ENCODE results near the gene SMIM32. TPM values are rescaled to one million over a fixed set of nuclear protein-coding genes. Genes with fewer than 3 reads are reported as not detected.

Gene SMIM32
- total RNA-seq, 2 experiments from 2014 or later = not detected

DNA sequence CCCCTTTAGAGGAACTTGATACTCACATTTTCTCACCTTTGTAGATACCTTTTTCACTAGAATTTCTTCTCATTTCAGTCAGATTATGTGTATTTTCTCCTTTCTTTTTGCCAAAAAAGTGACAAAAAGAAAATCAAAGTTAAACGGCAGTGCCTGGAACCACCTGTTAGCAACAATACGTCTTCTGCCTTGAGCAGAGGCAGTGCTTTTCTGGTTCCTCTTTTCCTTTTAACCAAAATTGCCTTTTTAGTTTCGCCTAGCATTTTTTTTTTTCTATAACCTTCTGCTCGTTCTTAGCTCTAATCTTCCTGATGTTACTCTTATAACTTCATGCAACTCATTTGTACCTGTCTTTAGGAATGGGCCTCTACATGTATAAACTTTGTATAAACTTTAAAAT is 26.1 kb downstream of the SMIM32 start:
- Mint-ChIP-seq H3K9me3 (ENCODE audit: insufficient read depth) (no peaks in the 10 kb centered on the region), H3K36me3 (ENCODE audit: low read depth) (peaks cover 22% of the 10 kb centered on the region), H3K27me3 (ENCODE audit: low read depth) (no peaks in the 10 kb centered on the region), H3K4me1 (ENCODE audit: low read depth) (no peaks in the 10 kb centered on the region), H3K27ac (no peak overlapping the region), H3K4me3 (no peak overlapping the region)
- ATAC-seq = no peak
- DNase-seq = no peak
- ChIA-PET POLR2A (no interaction called here), CTCF (no interaction called here)

DNA sequence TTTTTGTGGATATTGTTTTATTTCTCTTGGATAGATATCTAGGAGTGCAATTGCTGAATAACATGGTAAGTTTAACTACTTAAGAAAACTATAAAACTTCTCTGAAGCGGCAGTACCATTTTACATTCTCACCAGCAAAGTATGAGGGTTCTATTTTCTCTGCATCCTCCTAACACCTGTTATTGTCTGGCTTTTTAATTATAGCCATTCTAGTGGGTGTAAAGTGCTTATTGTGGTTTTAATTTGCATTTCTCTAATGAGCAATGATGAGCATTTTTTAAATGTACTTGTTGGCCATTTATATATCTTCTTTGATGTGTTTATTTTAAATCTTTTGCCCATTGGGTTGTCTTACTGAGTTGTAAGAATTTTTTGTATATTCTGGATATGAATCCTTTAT is 28.7 kb downstream of the SMIM32 start:
- ATAC-seq = no peak
- Mint-ChIP-seq H3K36me3 (ENCODE audit: low read depth) (peaks cover 21% of the 10 kb centered on the region), H3K27ac (no peak overlapping the region), H3K4me3 (no peak overlapping the region), H3K9me3 (ENCODE audit: insufficient read depth) (no peaks in the 10 kb centered on the region), H3K4me1 (ENCODE audit: low read depth) (no peaks in the 10 kb centered on the region), H3K27me3 (ENCODE audit: low read depth) (no peaks in the 10 kb centered on the region)
- ChIA-PET CTCF (interaction anchor here (1.0 kb wide), 1 partner anchor 21 kb away, joined by 3 read pairs; no protein-coding TSS in a partner anchor), POLR2A (no interaction called here)
- no peak for DNase-seq

- Mint-ChIP-seq H3K4me1 (ENCODE audit: low read depth) (no peaks in the 10 kb centered on the region), H3K36me3 (ENCODE audit: low read depth) (peaks cover 14% of the 10 kb centered on the region), H3K9me3 (ENCODE audit: insufficient read depth) (no peaks in the 10 kb centered on the region), H3K27me3 (ENCODE audit: low read depth) (no peaks in the 10 kb centered on the region), H3K27ac (no peak overlapping the region), H3K4me3 (no peak overlapping the region)
- ChIA-PET POLR2A (no interaction called here), CTCF (interaction anchor here (1.3 to 1.6 kb wide), 2 partner anchors 11 to 30 kb away, joined by 4 to 5 read pairs; partner anchors contain the start of gene SMAD5)
- ATAC-seq (no peak), DNase-seq (no peak)
These were observed 31.0 kb downstream of the SMIM32 start for GRCh38 chr5:136162008-136162407.

DNA sequence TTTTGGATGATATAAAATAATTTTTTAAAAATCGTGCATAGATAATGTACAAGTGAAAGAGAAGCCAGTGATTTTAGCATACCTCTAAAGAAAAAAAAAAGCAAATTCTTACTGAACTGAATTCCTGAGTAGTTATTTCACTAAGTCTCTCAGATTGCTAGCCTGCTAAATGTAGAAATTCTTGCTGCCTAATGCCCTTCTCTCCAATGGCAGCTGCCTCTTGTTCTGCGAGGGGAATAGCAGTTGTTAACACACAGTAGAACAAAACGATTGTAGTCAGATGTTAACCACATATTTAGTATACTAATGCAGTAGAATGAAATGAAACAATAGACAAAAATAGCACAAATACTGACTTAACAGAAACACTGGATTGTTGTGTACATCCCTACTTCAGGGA is 33.5 kb downstream of the SMIM32 start:
- no peak overlapping the region for H3K4me3 Mint-ChIP-seq
- H3K27ac Mint-ChIP-seq = no peak overlapping the region
- no peaks in the 10 kb centered on the region for H3K27me3 Mint-ChIP-seq (ENCODE audit: low read depth)
- ChIA-PET POLR2A (no interaction called here), CTCF (no interaction called here)
- H3K36me3 Mint-ChIP-seq (ENCODE audit: low read depth) = peaks cover 18% of the 10 kb centered on the region
- no peak for DNase-seq
- H3K9me3 Mint-ChIP-seq (ENCODE audit: insufficient read depth) = no peaks in the 10 kb centered on the region
- no peaks in the 10 kb centered on the region for H3K4me1 Mint-ChIP-seq (ENCODE audit: low read depth)
- no peak for ATAC-seq

- H3K27ac Mint-ChIP-seq = no peak overlapping the region
- ATAC-seq (no peak), DNase-seq (no peak)
- H3K9me3 Mint-ChIP-seq (ENCODE audit: insufficient read depth) = no peaks in the 10 kb centered on the region
- H3K4me1 Mint-ChIP-seq (ENCODE audit: low read depth) = no peaks in the 10 kb centered on the region
- ChIA-PET CTCF (no interaction called here), POLR2A (no interaction called here)
- H3K27me3 Mint-ChIP-seq (ENCODE audit: low read depth) = no peaks in the 10 kb centered on the region
- H3K36me3 Mint-ChIP-seq (ENCODE audit: low read depth) = peaks cover 24% of the 10 kb centered on the region
- no peak overlapping the region for H3K4me3 Mint-ChIP-seq
These were observed 35.4 kb downstream of the SMIM32 start for GRCh38 chr5:136157514-136157913.

GRCh38 chr5:136155761-136156160 is 37.2 kb downstream of the SMIM32 start:
- no peak for DNase-seq
- H3K36me3 Mint-ChIP-seq (ENCODE audit: low read depth) = peaks cover 23% of the 10 kb centered on the region
- ATAC-seq = no peak
- CTCF ChIA-PET = interaction anchor here (1.9 kb wide), 1 partner anchor 18 kb away, joined by 6 read pairs; no protein-coding TSS in a partner anchor
- H3K9me3 Mint-ChIP-seq (ENCODE audit: insufficient read depth) = no peaks in the 10 kb centered on the region
- H3K27me3 Mint-ChIP-seq (ENCODE audit: low read depth) = no peaks in the 10 kb centered on the region
- H3K4me3 Mint-ChIP-seq = no peak overlapping the region
- H3K27ac Mint-ChIP-seq = no peak overlapping the region
- H3K4me1 Mint-ChIP-seq (ENCODE audit: low read depth) = no peaks in the 10 kb centered on the region
- POLR2A ChIA-PET = interaction anchor here (1.5 kb wide), 1 partner anchor 23 kb away, joined by 5 read pairs; the partner anchor contains the start of gene SMAD5

GRCh38 chr5:136155078-136155477 is 37.9 kb downstream of the SMIM32 start:
- no peaks in the 10 kb centered on the region for H3K9me3 Mint-ChIP-seq (ENCODE audit: insufficient read depth)
- ChIA-PET CTCF (no interaction called here), POLR2A (no interaction called here)
- H3K27me3 Mint-ChIP-seq (ENCODE audit: low read depth) = no peaks in the 10 kb centered on the region
- no peaks in the 10 kb centered on the region for H3K4me1 Mint-ChIP-seq (ENCODE audit: low read depth)
- ATAC-seq = no peak
- H3K27ac Mint-ChIP-seq = no peak overlapping the region
- H3K4me3 Mint-ChIP-seq = no peak overlapping the region
- H3K36me3 Mint-ChIP-seq (ENCODE audit: low read depth) = peaks cover 22% of the 10 kb centered on the region
- no peak for DNase-seq

- Mint-ChIP-seq H3K36me3 (ENCODE audit: low read depth) (peaks cover 22% of the 10 kb centered on the region), H3K4me1 (ENCODE audit: low read depth) (no peaks in the 10 kb centered on the region), H3K27me3 (ENCODE audit: low read depth) (no peaks in the 10 kb centered on the region), H3K9me3 (ENCODE audit: insufficient read depth) (no peaks in the 10 kb centered on the region), H3K27ac (no peak overlapping the region), H3K4me3 (no peak overlapping the region)
- no peak for ATAC-seq
- DNase-seq = no peak
- POLR2A ChIA-PET = no interaction called here
- CTCF ChIA-PET = no interaction called here
These were observed 39.3 kb downstream of the SMIM32 start for GRCh38 chr5:136153581-136154236.

DNA sequence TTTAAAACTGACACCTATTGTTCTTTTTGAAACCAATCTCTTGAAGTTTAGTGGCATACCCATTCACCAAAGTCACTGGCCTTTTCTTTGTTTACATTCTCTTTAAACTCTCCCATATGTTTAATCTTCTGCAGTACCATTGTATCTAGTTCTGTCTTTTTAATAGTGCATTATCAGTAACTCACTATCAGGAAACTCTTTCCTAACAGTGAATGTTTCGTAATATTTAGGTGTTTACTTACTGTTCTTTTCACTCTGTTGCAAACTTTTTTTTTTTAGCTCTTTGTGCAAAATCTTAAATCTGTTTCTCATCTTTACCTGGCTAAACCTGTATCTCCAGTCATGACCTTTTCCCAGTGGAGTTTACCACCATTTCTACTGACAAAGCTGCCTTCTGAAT is 43.1 kb downstream of the SMIM32 start:
- no peak overlapping the region for H3K27ac Mint-ChIP-seq
- ChIA-PET CTCF (no interaction called here), POLR2A (no interaction called here)
- H3K4me1 Mint-ChIP-seq (ENCODE audit: low read depth) = no peaks in the 10 kb centered on the region
- DNase-seq = no peak
- H3K27me3 Mint-ChIP-seq (ENCODE audit: low read depth) = no peaks in the 10 kb centered on the region
- no peak for ATAC-seq
- H3K4me3 Mint-ChIP-seq = no peak overlapping the region
- peaks cover 13% of the 10 kb centered on the region for H3K36me3 Mint-ChIP-seq (ENCODE audit: low read depth)
- H3K9me3 Mint-ChIP-seq (ENCODE audit: insufficient read depth) = no peaks in the 10 kb centered on the region

DNA sequence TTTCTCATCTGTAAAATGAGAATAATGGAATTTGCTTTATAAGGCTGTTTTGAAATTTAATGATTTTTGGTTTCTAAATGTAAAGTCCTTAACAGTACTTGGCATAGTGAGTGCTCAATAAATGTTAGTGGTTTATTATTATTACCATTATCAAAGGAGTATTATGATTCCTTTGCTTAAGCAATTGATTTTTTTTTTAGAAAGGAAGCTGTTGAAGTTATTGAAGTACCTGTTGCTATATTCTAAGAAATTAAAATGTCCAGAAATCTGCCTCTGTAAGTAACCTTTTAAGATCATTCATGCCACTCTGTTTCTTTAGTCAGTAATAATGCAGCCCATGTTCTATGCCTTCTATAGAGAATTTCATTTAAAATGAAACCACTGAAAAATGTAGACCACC is 45.3 kb downstream of the SMIM32 start:
- DNase-seq (no peak), ATAC-seq (no peak)
- H3K4me3 Mint-ChIP-seq = no peak overlapping the region
- H3K27ac Mint-ChIP-seq = no peak overlapping the region
- H3K36me3 Mint-ChIP-seq (ENCODE audit: low read depth) = no peaks in the 10 kb centered on the region
- H3K27me3 Mint-ChIP-seq (ENCODE audit: low read depth) = no peaks in the 10 kb centered on the region
- ChIA-PET POLR2A (no interaction called here), CTCF (no interaction called here)
- no peaks in the 10 kb centered on the region for H3K9me3 Mint-ChIP-seq (ENCODE audit: insufficient read depth)
- H3K4me1 Mint-ChIP-seq (ENCODE audit: low read depth) = no peaks in the 10 kb centered on the region

- ChIA-PET CTCF (no interaction called here), POLR2A (interaction anchor here (0.9 kb wide), 1 partner anchor 13 kb away, joined by 4 read pairs; no protein-coding TSS in a partner anchor)
- Mint-ChIP-seq H3K27ac (no peak overlapping the region), H3K9me3 (ENCODE audit: insufficient read depth) (no peaks in the 10 kb centered on the region), H3K4me3 (no peak overlapping the region), H3K36me3 (ENCODE audit: low read depth) (no peaks in the 10 kb centered on the region), H3K27me3 (ENCODE audit: low read depth) (no peaks in the 10 kb centered on the region), H3K4me1 (ENCODE audit: low read depth) (no peaks in the 10 kb centered on the region)
- no peak for ATAC-seq
- no peak for DNase-seq
These were observed 46.8 kb downstream of the SMIM32 start for GRCh38 chr5:136146201-136146600.

- Mint-ChIP-seq H3K27me3 (ENCODE audit: low read depth) (no peaks in the 10 kb centered on the region), H3K27ac (no peak overlapping the region), H3K4me3 (no peak overlapping the region), H3K9me3 (ENCODE audit: insufficient read depth) (no peaks in the 10 kb centered on the region), H3K4me1 (ENCODE audit: low read depth) (no peaks in the 10 kb centered on the region), H3K36me3 (ENCODE audit: low read depth) (no peaks in the 10 kb centered on the region)
- ChIA-PET POLR2A (no interaction called here), CTCF (no interaction called here)
- DNase-seq = no peak
- no peak for ATAC-seq
These were observed 47.9 kb downstream of the SMIM32 start for GRCh38 chr5:136145030-136145429.

DNA sequence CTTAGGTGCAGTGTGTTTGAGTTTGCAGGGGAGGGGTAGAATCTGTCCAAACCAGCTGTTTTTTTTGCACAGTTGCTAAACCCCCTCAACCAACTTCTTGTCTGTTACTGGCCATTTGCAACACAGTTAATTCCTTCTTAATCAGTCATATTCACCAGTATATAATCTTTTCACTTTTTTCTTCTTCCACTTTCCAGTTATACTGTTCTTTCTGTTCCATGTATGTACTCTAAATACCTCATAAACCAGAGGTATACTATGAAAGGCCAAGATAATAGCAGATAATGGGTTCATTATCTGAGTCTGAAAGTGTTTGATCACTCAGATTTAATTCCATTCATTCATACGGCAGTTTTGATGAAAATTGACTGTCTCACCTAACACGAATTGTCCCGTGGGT is 49.2 kb downstream of the SMIM32 start:
- POLR2A ChIA-PET = no interaction called here
- Mint-ChIP-seq H3K36me3 (ENCODE audit: low read depth) (peaks cover 3% of the 10 kb centered on the region), H3K4me3 (no peak overlapping the region), H3K9me3 (ENCODE audit: insufficient read depth) (no peaks in the 10 kb centered on the region), H3K27me3 (ENCODE audit: low read depth) (no peaks in the 10 kb centered on the region), H3K27ac (no peak overlapping the region), H3K4me1 (ENCODE audit: low read depth) (no peaks in the 10 kb centered on the region)
- CTCF ChIA-PET = interaction anchor here (1.0 kb wide), 1 partner anchor 10 kb away, joined by 3 read pairs; no protein-coding TSS in a partner anchor
- ATAC-seq = no peak
- no peak for DNase-seq

Measured in activated CD8-positive, alpha-beta T cell treated with anti-CD3 and anti-CD28 coated beads, Interleukin-2, amount 10 ng/mL, durations not matched to agents 7 days and 5 days (primary cell).